Effector memory CD4-positive, alpha-beta T cell (primary cell): ENCODE measurements around the gene TENM4.

Experiments used
- DNase-seq, 3 donors: peaks; one replicate each; pipeline ENCODE4 v3.0.0-alpha.2; 2020
- H3K27ac ChIP-seq: 2 replicates; pipeline ENCODE4 v1.7.0; 2013; ENCODE audit warnings: mild to moderate bottlenecking, low read length, moderate library complexity; ENCODE audit not compliant: insufficient read depth, poor library complexity, severe bottlenecking
- H3K27me3 ChIP-seq: replicated peaks from 2 replicates; pipeline ENCODE4 v1.7.0; 2013; ENCODE audit warnings: mild to moderate bottlenecking, low read length; ENCODE audit not compliant: insufficient read depth, control insufficient read depth, poor library complexity, severe bottlenecking
- H3K36me3 ChIP-seq: 2 replicates; pipeline ENCODE4 v1.7.0; 2013; ENCODE audit warnings: mild to moderate bottlenecking, low read length, moderate library complexity; ENCODE audit not compliant: control insufficient read depth, insufficient read depth
- H3K4me1 ChIP-seq: 2 replicates; pipeline ENCODE4 v1.7.0; 2013; ENCODE audit warnings: low read length, mild to moderate bottlenecking; ENCODE audit not compliant: control insufficient read depth, insufficient read depth, poor library complexity, severe bottlenecking
- H3K4me3 ChIP-seq: 2 replicates; pipeline ENCODE4 v1.7.0; 2013; ENCODE audit warnings: low read length, low read depth, mild to moderate bottlenecking; ENCODE audit not compliant: insufficient read depth, poor library complexity, severe bottlenecking
- H3K9me3 ChIP-seq: 2 replicates; pipeline ENCODE4 v1.7.0; 2013; ENCODE audit warnings: mild to moderate bottlenecking, low read length, moderate library complexity; ENCODE audit not compliant: control insufficient read depth

TENM4 gene

DNA sequence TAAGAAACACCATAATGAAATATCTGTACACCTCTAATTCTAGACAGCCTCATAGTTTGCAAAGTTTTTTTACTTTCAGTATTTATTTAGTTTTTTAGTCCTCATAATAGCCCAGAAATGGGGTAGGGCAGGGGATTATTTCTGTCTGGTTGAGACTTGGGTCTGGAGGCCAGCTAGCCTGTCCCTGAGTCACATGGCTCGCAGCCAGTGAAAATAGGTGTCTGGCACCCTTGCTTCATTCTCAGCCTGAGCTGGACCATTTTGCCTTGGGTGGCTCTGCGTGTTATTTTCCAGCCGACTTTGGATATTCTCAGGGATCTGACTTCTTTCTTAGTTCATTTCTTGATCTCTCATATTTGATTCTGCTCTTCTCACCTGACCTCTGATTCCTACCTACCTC is 742.2 kb downstream of the TENM4 start:
- no peaks in the 10 kb centered on the region for H3K27me3 ChIP-seq
- no peak for DNase-seq
- H3K36me3 ChIP-seq, result no peaks in the 10 kb centered on the region
- no peak overlapping the region for H3K4me3 ChIP-seq
- H3K9me3 ChIP-seq, result no peaks in the 10 kb centered on the region
- no peaks in the 10 kb centered on the region for H3K4me1 ChIP-seq
- H3K27ac ChIP-seq, result no peak overlapping the region

- Histone ChIP-seq H3K4me1 (no peaks in the 10 kb centered on the region), H3K9me3 (no peaks in the 10 kb centered on the region), H3K27ac (no peak overlapping the region), H3K27me3 (no peaks in the 10 kb centered on the region), H3K4me3 (no peak overlapping the region), H3K36me3 (no peaks in the 10 kb centered on the region)
- DNase-seq, result no peak
Measured at GRCh38 chr11:78696177-78696576, 744.7 kb downstream of the TENM4 start.

GRCh38 chr11:78694152-78694551 is 746.7 kb downstream of the TENM4 start:
- Histone ChIP-seq H3K27ac (no peak overlapping the region), H3K36me3 (no peaks in the 10 kb centered on the region), H3K4me1 (no peaks in the 10 kb centered on the region), H3K27me3 (no peaks in the 10 kb centered on the region), H3K9me3 (no peaks in the 10 kb centered on the region), H3K4me3 (no peak overlapping the region)
- no peak for DNase-seq

- no peaks in the 10 kb centered on the region for H3K4me1 ChIP-seq
- H3K27ac ChIP-seq, result no peak overlapping the region
- H3K9me3 ChIP-seq, result no peaks in the 10 kb centered on the region
- no peaks in the 10 kb centered on the region for H3K27me3 ChIP-seq
- no peak for DNase-seq
- H3K36me3 ChIP-seq, result no peaks in the 10 kb centered on the region
- H3K4me3 ChIP-seq, result no peak overlapping the region
Measured at GRCh38 chr11:78691215-78691614, 749.6 kb downstream of the TENM4 start.

GRCh38 chr11:78690352-78690987 is 750.4 kb downstream of the TENM4 start:
- H3K4me3 ChIP-seq, result no peak overlapping the region
- no peaks in the 10 kb centered on the region for H3K27me3 ChIP-seq
- H3K27ac ChIP-seq, result no peak overlapping the region
- no peaks in the 10 kb centered on the region for H3K9me3 ChIP-seq
- H3K4me1 ChIP-seq, result no peaks in the 10 kb centered on the region
- H3K36me3 ChIP-seq, result no peaks in the 10 kb centered on the region
- DNase-seq, result no peak

- H3K4me1 ChIP-seq, result no peaks in the 10 kb centered on the region
- no peak overlapping the region for H3K4me3 ChIP-seq
- H3K36me3 ChIP-seq, result no peaks in the 10 kb centered on the region
- no peaks in the 10 kb centered on the region for H3K27me3 ChIP-seq
- no peaks in the 10 kb centered on the region for H3K9me3 ChIP-seq
- DNase-seq, result no peak
- no peak overlapping the region for H3K27ac ChIP-seq
Measured at GRCh38 chr11:78689585-78690153, 751.2 kb downstream of the TENM4 start.

- no peak overlapping the region for H3K27ac ChIP-seq
- DNase-seq, result no peak
- H3K36me3 ChIP-seq, result no peaks in the 10 kb centered on the region
- H3K4me3 ChIP-seq, result no peak overlapping the region
- no peaks in the 10 kb centered on the region for H3K9me3 ChIP-seq
- no peaks in the 10 kb centered on the region for H3K27me3 ChIP-seq
- H3K4me1 ChIP-seq, result no peaks in the 10 kb centered on the region
Measured at GRCh38 chr11:78689101-78689500, 751.7 kb downstream of the TENM4 start.

DNA sequence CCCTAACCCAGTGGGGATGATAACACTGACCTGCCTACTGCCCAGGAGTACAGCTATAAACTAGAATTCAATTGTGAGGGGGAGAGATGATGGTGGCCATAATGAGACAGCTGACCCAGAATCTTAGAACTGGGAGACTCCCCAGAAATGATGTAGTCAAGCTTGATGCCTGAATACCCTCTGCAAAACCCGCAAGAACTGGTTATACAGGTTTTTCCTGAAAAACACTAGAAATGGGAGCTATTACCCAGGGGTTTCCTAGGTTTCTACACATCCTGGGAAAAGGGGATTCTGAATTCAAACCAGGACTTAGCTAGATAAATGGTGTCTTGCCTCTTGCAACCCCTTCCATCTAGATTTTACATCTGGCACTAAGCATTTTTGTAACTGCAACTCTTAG is 752.4 kb downstream of the TENM4 start:
- H3K36me3 ChIP-seq, result no peaks in the 10 kb centered on the region
- H3K4me1 ChIP-seq, result no peaks in the 10 kb centered on the region
- H3K9me3 ChIP-seq, result no peaks in the 10 kb centered on the region
- H3K4me3 ChIP-seq, result no peak overlapping the region
- no peaks in the 10 kb centered on the region for H3K27me3 ChIP-seq
- H3K27ac ChIP-seq, result no peak overlapping the region
- DNase-seq, result no peak

DNA sequence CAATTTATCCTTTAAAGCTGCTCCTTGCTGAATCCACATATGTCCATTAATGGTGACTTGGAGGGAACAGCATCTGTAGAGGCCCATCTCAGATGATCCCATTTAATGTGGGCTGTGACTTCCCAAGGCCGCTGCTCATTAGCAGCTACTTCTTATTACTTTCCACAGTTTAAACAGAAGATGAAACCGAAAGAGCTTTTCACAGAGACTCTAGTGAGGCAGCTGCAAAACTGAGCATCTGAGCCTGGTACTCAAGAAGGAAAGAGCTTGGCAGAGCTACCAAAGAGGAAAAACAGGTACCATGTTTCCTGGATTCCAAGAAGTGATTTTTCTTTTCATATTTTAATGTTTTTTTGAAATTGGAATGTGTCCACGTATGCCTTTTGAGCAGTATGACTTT is 755.7 kb downstream of the TENM4 start:
- no peaks in the 10 kb centered on the region for H3K36me3 ChIP-seq
- no peaks in the 10 kb centered on the region for H3K27me3 ChIP-seq
- H3K27ac ChIP-seq, result no peak overlapping the region
- no peak for DNase-seq
- H3K4me3 ChIP-seq, result no peak overlapping the region
- H3K9me3 ChIP-seq, result no peaks in the 10 kb centered on the region
- H3K4me1 ChIP-seq, result no peaks in the 10 kb centered on the region

- Histone ChIP-seq H3K36me3 (no peaks in the 10 kb centered on the region), H3K27me3 (no peaks in the 10 kb centered on the region), H3K9me3 (no peaks in the 10 kb centered on the region), H3K27ac (no peak overlapping the region), H3K4me3 (no peak overlapping the region), H3K4me1 (no peaks in the 10 kb centered on the region)
- no peak for DNase-seq
Measured at GRCh38 chr11:78684377-78684776, 756.5 kb downstream of the TENM4 start.
